Esophagus muscularis mucosa (tissue), 3 donors: ENCODE results near the gene CTNNA3.

Experiments
- CTCF ChIP-seq, 3 experiments: fragments of 200-600 bp in 2 of 3; fragments of 450-650 bp in 1 of 3; sonication (generic) in 2 of 3; IDR thresholded peaks; one replicate each; pipeline ENCODE4 v1.5.1; 2017 to 2019; ENCODE audit warnings: antibody characterized with exemption in 3 of 3, mild to moderate bottlenecking in 2 of 3, moderate library complexity in 1 of 3
- POLR2A ChIP-seq: fragments of 450-650 bp; IDR thresholded peaks from one replicate; pipeline ENCODE4 v1.6.1; 2017; ENCODE audit warnings: antibody characterized with exemption, moderate library complexity, mild to moderate bottlenecking, low read depth

DNA sequence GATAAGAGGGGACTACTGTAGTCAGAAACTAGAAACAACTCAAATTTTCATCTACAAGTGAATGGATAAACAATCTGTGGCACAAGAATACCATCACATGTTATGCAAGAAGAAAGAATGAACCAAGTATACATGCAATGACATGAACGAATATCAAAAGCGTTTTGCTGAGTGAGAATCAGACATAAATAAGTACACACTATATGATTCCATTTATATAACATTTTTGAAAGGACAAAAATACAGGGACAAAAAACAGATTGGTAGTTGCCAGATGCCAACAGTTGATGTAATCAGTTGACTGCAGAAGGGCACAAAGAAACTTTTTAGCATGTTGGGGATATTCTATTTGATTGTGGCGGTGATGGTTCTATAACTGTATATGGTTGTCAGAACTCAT lies 33.6 kb downstream of the CTNNA3 start:
- TF ChIP-seq CTCF (IDR thresholded peaks at IDR 0.05) (no peak), POLR2A (no peak)
